Body of pancreas (tissue), 4 donors: ENCODE measurements around the gene THG1L.
"Not testable (repeated sequence)": the region's sequence is repeated elsewhere in the genome, so short reads cannot be mapped to it uniquely, and the experiment has no call there.

Source experiments
- CTCF ChIP-seq, 7 experiments: fragments of 450-650 bp in 4 of 7; fragments of 200-600 bp in 3 of 7; sonication (generic) in 3 of 7; IDR thresholded peaks; one replicate each; pipeline ENCODE4 v1.5.1; 2016 to 2019; ENCODE audit warnings: antibody characterized with exemption in 7 of 7
- POLR2A ChIP-seq, 3 donors: fragments of 450-650 bp; IDR thresholded peaks; one replicate each; pipeline ENCODE4 v1.6.1; 2016; ENCODE audit warnings: antibody characterized with exemption in 3 of 3, mild to moderate bottlenecking in 2 of 3

GRCh38 chr5:157722895-157723294 lies 8.3 kb upstream of the THG1L start:
- not testable (repeated sequence) for TF ChIP-seq CTCF, POLR2A (IDR thresholded peaks at IDR 0.05)
